Activated naive CD4-positive, alpha-beta T cell (primary cell): ENCODE results near the gene PRKN.

Experiments
- DNase-seq, 4 experiments: peaks; one replicate each; lab custom pipeline; 2025; lab: John Stamatoyannopoulos, UW

PRKN gene

GRCh38 chr6:161443848-161444247, 1283.7 kb downstream of the PRKN start:
- no peak for DNase-seq

- DNase-seq, result no peak
Observed at GRCh38 chr6:161442420-161442819, 1285.1 kb downstream of the PRKN start.

GRCh38 chr6:161440299-161440698, 1287.3 kb downstream of the PRKN start:
- no peak for DNase-seq

GRCh38 chr6:161439093-161439492, 1288.5 kb downstream of the PRKN start:
- DNase-seq, result no peak

- no peak for DNase-seq
Observed at GRCh38 chr6:161438430-161439030, 1289.0 kb downstream of the PRKN start.

GRCh38 chr6:161437851-161438250, 1289.7 kb downstream of the PRKN start:
- no peak for DNase-seq

- no peak for DNase-seq
Observed at GRCh38 chr6:161436106-161436876, 1291.3 kb downstream of the PRKN start.

- no peak for DNase-seq
Observed at GRCh38 chr6:161435748-161436070, 1291.9 kb downstream of the PRKN start.

GRCh38 chr6:161434921-161435747, 1292.4 kb downstream of the PRKN start:
- DNase-seq, result no peak

- no peak for DNase-seq
Observed at GRCh38 chr6:161434350-161434749, 1293.2 kb downstream of the PRKN start.

- no peak for DNase-seq
Observed at GRCh38 chr6:161432546-161432945, 1295.0 kb downstream of the PRKN start.

- DNase-seq, result no peak
Observed at GRCh38 chr6:161429921-161430490, 1297.6 kb downstream of the PRKN start.

- no peak for DNase-seq
Observed at GRCh38 chr6:161424421-161424820, 1303.1 kb downstream of the PRKN start.

GRCh38 chr6:161422710-161423680, 1304.6 kb downstream of the PRKN start:
- no peak for DNase-seq

GRCh38 chr6:161418463-161418945, 1309.1 kb downstream of the PRKN start:
- DNase-seq, result no peak

- no peak for DNase-seq
Observed at GRCh38 chr6:161417717-161418462, 1309.7 kb downstream of the PRKN start.

- no peak for DNase-seq
Observed at GRCh38 chr6:161415302-161415855, 1312.2 kb downstream of the PRKN start.

- DNase-seq, result no peak
Observed at GRCh38 chr6:161414707-161415106, 1312.9 kb downstream of the PRKN start.

- no peak for DNase-seq
Observed at GRCh38 chr6:161414180-161414579, 1313.4 kb downstream of the PRKN start.

- no peak for DNase-seq
Observed at GRCh38 chr6:161413355-161413771, 1314.2 kb downstream of the PRKN start.
